HepG2 (cell line): ENCODE results near the gene ASPRV1. TPM values are rescaled to one million over a fixed set of nuclear protein-coding genes. Genes with fewer than 3 reads are reported as not detected.

Source experiments
- ARID5B ChIP-seq: IDR thresholded peaks from 2 replicates; pipeline ENCODE4 v1.4.0; 2020; ENCODE audit warnings: mild to moderate bottlenecking, missing genetic modification reagents
- BRF2 ChIP-seq: sonication (generic); formaldehyde crosslinking; IDR thresholded peaks from 2 replicates; pipeline ENCODE4 v1.8.1; 2022; ENCODE audit warnings: mild to moderate bottlenecking, missing genetic modification reagents
- EED ChIP-seq: sonication (generic); formaldehyde crosslinking; IDR thresholded peaks from 2 replicates; pipeline ENCODE4 v1.5.0; 2020; ENCODE audit warnings: mild to moderate bottlenecking, missing genetic modification reagents
- FUBP1 ChIP-seq: sonication (generic); formaldehyde crosslinking; IDR thresholded peaks from 2 replicates; pipeline ENCODE4 v1.5.1; 2020; ENCODE audit warnings: missing genetic modification reagents, mild to moderate bottlenecking, borderline replicate concordance
- POGK ChIP-seq: sonication (generic); formaldehyde crosslinking; conservative IDR thresholded peaks from 2 replicates; pipeline ENCODE4 v1.8.0; 2022; ENCODE audit warnings: mild to moderate bottlenecking, moderate library complexity, missing genetic modification reagents
- REL ChIP-seq: sonication (generic); formaldehyde crosslinking; conservative IDR thresholded peaks from 2 replicates; pipeline ENCODE4 v1.8.0; 2022; ENCODE audit warnings: mild to moderate bottlenecking, missing genetic modification reagents, moderate library complexity
- SMC3 ChIP-seq: IDR thresholded peaks from 2 replicates; pipeline ENCODE4 v1.6.1; 2011; ENCODE audit warnings: low read length, improper control_type of control experiment
- ZBTB10 ChIP-seq: sonication (generic); formaldehyde crosslinking; IDR thresholded peaks from 2 replicates; pipeline ENCODE4 v1.4.0; 2020; ENCODE audit warnings: missing genetic modification reagents, borderline replicate concordance
- ZBTB34 ChIP-seq: sonication (generic); formaldehyde crosslinking; IDR thresholded peaks from 2 replicates; pipeline ENCODE4 v1.8.0; 2022; ENCODE audit warnings: mild to moderate bottlenecking, missing genetic modification reagents
- ZNF382 ChIP-seq: sonication (generic); formaldehyde crosslinking; IDR thresholded peaks from 2 replicates; pipeline ENCODE4 v1.5.0; 2020; ENCODE audit warnings: missing genetic modification reagents, mild to moderate bottlenecking, borderline replicate concordance
- ZNF580 ChIP-seq: IDR thresholded peaks from 2 replicates; pipeline ENCODE4 v1.6.1; 2016; ENCODE audit warnings: low read depth, borderline replicate concordance
- ZNF761 ChIP-seq: sonication (generic); formaldehyde crosslinking; conservative IDR thresholded peaks from 2 replicates; pipeline ENCODE4 v1.4.0; 2020; ENCODE audit warnings: mild to moderate bottlenecking, missing genetic modification reagents
- ZNF841 ChIP-seq: sonication (generic); formaldehyde crosslinking; IDR thresholded peaks from 2 replicates; pipeline ENCODE4 v1.8.1; 2023; ENCODE audit warnings: missing genetic modification reagents, borderline replicate concordance
- polyA plus RNA-seq, 8 experiments: library from polyadenylated mRNA; depleted of rRNA in 3 of 8; stranded (reverse) in 7 of 8; unstranded in 1 of 8; fragments of >200 nt; fragmentation: Illumina TruSeq in 4 of 8; extraction: Trizol in 4 of 8; gene quantifications; 2 replicates each; pipeline versions ENCODE4 v1.2.1 to v1.2.3, GENCODE V29; 2011 to 2016; ENCODE audit warnings: low read depth in 4 of 8, missing spikeins in 1 of 8, mixed read lengths in 1 of 8; ENCODE audit not compliant: insufficient read depth in 1 of 8
- total RNA-seq, 5 experiments: library from RNA; depleted of rRNA; stranded (reverse); fragments of >200 nt; fragmentation: Illumina TruSeq; extraction: Trizol; gene quantifications; 2 replicates each; pipeline ENCODE4 v1.2.3, GENCODE V29; 2016; ENCODE audit warnings: low read depth in 1 of 5

The ASPRV1 gene
- total and polyA plus RNA-seq, 2 of the 13 experiments (the other 11 are each of a cell fraction or from before 2014, with no cell fraction given): 0.40 to 0.48 TPM

GRCh38 chr2:69946351-69947324 lies 14.8 kb downstream of the ASPRV1 start (continued):
- no peak for TF ChIP-seq FUBP1 (CRISPR knock-in tag)
- no peak for TF ChIP-seq POGK (CRISPR knock-in tag)
- no peak for TF ChIP-seq ZBTB34 (CRISPR knock-in tag)
- TF ChIP-seq ZNF841: no peak
- TF ChIP-seq ZNF761: 0 out of 2 replicates have a peak, but pooled peaks have one; percentile 27
- no peak for TF ChIP-seq BRF2 (CRISPR knock-in tag)
- no peak; the same call in 1 of the 2 replicates for TF ChIP-seq ZNF580 (CRISPR knock-in tag)
- peak; percentile 9; the same call in 1 of the 2 replicates for TF ChIP-seq SMC3
- TF ChIP-seq ARID5B (CRISPR knock-in tag): peak; percentile 78
- TF ChIP-seq ZBTB10 (CRISPR knock-in tag): no peak
- no peak for TF ChIP-seq ZNF382 (CRISPR knock-in tag)
- no peak for TF ChIP-seq REL (CRISPR knock-in tag)
- no peak for TF ChIP-seq EED (CRISPR knock-in tag)
